COLO829 (cell line): Measurements from ENCODE around the gene TMEM18.
A peak's percentile ranks its signal among the peaks of the same experiment; 100 is the strongest.
"Not testable (repeated sequence)": the region's sequence is repeated elsewhere in the genome, so short reads cannot be mapped to it uniquely, and the experiment has no call there.

Experiments used
- DNase-seq: peaks from one replicate; pipeline ENCODE4 v3.0.0; 2012; ENCODE audit warnings: low spot score

Gene TMEM18

DNA sequence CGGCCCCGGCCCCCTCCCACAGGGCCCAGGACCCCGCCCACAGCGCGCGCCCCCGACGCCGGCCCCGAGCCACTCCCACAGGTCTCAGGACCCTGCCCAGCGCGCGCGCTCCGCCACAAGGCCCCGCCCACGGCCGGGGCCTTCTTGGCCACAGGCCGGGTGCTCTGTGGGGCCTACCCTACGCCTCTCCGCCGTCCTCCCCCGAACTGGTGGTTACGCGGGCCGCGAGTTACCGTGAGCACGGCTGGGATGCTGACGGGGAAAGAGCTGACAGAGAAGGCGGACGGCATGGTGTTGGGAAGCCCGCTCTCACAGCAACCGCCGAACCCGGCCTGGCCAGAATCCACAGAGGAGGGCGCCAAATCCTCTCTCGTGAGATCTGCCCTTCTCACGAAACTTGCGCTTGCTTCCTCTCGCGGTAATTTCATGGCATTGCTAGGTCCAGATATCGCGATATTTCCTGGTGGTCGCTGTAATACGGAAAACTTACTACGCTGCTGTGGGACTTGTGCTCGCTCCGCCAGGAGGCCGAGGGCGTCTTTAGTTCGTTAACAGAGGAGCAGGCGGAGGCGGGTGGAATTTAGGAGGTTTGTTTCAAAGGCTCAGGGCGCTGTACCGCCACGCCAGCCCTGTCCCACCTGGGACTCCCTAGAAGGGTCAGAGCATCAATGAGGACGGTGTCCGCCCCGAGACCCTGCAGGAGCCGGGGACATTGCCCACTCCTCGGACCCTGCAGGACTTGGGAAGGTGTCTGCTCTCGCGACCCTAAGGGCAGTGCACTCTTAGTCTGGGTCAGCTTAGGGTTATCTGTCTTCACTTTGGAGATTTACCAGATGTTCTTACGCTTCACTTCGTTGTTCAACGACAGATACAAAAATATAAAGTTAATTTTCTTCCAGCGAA is at the start of gene TMEM18:
TMEM18 (minus strand) TSS at position 351 of the 903 bp plus-strand sequence; CDS start at position 290, 61 bp downstream.
- peak; percentile 95 for DNase-seq

DNA sequence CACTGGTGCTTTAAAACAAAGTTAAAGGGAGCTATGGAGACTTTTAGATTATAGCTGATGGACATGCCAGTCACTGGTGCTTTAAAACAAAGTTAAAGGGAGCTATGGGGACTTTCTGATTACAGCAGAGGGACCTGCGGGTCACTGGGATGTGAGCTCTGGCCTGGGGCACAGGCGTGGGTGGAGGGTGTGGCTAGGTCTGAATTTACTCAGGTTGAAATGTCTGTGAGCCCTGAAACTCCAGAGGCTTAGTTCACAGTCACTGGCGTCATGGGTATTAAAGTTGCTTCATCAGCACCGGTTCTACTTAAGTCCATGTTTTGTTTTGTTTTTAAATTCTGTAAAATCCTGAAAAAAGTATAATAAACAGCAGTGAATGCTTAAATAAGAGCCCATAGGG is 49.0 kb upstream of the TMEM18 start:
- no peak for DNase-seq

DNA sequence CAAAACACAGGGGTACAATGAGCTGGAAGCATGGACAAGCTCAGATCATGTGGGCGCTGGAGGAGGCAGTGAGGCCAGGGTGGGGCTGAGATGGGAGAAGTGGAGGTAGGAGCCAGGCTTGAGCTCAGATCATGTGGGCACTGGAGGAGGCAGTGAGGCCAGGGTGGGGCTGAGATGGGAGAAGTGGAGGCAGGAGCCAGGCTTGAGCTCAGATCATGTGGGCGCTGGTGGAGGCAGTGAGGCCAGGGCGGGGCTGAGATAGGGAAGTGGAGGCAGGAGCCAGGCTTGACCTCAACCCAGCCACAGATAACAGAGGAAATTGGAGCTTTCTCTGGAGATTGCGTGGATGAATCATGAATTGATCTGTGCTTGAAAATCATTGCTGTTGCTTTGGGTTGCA is 48.3 kb upstream of the TMEM18 start:
- DNase-seq: no peak

DNA sequence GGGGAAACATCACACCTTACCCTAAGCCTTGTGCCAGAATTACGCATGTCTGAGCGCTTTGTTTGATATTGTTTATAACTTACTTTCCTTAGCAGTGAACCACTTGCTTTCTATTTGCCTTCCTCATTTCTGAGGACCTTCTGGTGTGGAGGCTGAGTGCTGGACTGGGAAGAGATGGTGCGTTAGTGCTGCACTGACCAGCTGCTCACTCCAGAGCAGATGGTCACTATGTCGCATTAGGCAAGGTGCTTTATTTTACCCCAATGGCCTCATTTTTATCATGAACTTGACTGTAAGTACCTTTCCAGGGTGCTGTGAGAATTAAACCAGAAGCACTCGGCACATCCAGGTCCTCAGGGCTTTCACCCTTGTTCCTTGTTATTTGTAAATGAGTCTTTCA is 46.6 kb upstream of the TMEM18 start:
- no peak for DNase-seq

- DNase-seq: no peak
Measured at GRCh38 chr2:720842-721241, 43.6 kb upstream of the TMEM18 start.

- no peak for DNase-seq
Measured at GRCh38 chr2:719734-720133, 42.5 kb upstream of the TMEM18 start.

- DNase-seq: no peak
Measured at GRCh38 chr2:719191-719590, 42.0 kb upstream of the TMEM18 start.

- DNase-seq: no peak
Measured at GRCh38 chr2:717661-718060, 40.5 kb upstream of the TMEM18 start.

DNA sequence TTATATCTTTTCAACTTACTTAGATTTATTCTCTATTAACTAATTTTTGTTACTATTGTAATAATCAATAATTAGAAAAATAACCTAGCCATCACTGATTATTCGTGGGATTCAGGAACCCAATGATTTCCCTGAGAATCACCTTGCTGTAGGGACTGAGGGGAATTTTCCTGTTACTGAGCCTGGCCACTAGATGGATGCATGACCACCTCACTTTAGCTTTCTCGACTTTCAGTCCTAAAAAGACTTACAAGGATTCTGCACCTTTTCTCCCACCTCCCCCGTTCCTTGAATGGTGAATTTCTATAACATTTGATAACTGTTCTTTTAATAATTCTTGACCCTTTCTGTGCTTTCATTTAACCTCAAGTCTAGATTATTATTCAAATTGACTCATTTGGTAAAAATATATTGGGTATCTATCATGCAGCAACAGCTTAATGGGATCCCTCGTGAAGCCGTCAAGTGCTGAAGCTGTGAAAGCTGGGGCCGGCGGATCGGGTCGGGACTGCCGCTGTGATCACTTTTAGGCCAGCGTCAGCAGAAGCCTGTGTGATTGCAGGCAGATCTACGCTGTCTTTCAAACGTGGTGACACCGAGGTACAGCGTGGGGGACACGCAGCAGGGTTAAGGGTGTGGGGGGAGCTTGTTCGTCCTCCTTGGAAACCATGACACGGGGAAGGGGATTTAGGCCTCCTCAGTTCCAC is 38.8 kb upstream of the TMEM18 start:
- peak; percentile 8 for DNase-seq

GRCh38 chr2:715038-715437 is 37.8 kb upstream of the TMEM18 start:
- no peak for DNase-seq

- peak; percentile 64 for DNase-seq
Measured at GRCh38 chr2:714005-714741, 37.0 kb upstream of the TMEM18 start.

- no peak for DNase-seq
Measured at GRCh38 chr2:710867-711665, 33.9 kb upstream of the TMEM18 start.

DNA sequence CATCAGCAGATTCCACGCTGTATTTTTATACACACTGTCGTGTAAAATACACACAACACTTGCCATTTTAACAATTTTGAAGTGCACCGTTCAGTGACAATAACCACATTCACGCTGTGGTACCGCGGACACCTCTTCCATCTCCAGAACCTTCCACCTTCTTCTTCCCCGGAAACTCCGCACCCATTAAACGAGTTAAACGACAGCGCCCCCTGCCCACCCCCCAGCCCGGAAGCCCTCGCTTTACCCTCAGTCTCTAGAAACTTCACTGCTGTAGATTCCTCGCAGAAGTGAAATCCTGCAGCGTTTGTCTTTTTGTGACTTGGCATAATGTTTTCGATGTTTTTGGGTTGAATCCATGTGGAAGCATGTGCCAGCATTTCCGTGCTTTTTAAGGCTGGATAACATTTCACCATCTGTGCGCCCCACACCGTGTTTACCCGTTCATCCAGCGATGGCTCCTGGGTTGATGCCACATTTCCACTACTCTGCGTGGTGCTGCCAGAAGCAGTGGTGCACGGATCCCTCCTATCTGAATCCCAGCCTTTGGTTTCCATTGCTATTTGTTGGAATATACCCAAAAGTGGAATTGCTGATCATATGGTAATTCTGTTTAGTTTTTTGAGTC is 32.0 kb upstream of the TMEM18 start:
- DNase-seq: no peak

DNA sequence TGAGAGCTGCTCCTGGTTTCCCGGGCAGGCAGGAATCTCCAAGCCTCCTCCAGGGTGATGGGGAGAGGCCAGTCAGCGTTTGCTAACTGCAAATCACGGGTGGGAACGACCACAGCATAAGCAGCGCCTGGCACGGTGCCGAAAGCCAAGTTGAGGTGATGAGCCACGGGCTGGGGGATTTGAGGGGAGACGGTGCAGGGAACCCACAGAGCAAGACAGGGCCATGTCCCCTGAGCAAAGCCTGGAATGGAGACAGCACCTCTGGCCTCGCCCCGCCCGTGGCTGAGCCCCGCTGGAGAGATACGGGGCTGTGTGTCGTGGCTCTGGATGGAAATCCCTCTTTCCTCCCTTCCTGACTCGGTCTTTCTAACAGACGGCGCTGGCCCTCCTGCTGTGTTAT is 31.5 kb upstream of the TMEM18 start:
- DNase-seq: no peak

- DNase-seq: no peak
Measured at GRCh38 chr2:705971-706511, 28.8 kb upstream of the TMEM18 start.

GRCh38 chr2:702765-703164 is 25.6 kb upstream of the TMEM18 start:
- not testable (repeated sequence) for DNase-seq

DNA sequence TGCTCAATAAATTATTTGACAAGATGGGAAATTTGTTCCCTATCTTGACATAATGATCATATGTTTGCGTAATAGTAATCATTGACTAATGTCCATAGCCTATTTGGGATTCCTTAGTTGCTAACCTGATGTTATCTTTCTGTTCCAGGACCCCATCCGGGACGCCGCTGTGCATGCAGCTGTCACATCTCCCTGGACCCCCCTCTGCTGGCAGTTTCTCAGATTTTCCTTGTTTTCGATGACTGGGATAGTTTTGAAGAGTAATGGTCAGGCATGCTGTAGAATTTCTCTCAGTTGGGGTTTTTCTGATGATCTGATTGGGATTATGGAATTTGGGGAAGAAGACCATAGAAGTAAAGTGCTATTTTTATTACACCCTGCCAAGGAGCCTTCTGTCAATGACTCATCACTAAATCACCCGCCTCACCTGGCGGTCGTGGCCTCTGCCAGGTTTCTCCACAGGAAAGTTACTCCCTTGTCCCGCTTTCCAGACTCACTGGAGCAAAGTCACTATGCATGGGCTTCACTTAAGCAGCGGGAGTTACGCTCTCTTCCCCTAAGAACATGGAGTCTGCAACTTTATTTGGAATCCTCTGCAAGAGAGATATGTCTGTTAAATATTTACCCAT is 19.9 kb upstream of the TMEM18 start:
- DNase-seq: no peak

DNA sequence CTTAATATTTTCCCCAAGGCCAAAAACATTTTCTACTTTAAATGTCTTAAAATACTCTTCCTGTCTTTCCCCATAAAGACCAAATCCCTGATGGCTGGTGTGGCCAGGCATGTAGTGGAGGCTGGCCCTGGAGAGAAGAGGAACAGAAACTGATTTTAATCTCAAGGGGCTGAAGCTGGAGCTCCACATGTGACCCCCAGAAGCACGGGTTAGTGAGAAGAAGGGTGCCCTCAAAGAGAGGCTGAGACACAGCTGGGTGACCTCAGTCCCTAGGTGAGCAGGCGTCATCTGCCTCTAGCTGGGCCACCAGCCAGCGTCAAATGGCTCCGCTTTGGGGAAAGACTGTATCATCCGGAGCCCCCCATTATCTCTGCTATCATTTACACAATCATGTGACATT is 19.3 kb upstream of the TMEM18 start:
- DNase-seq: no peak

DNA sequence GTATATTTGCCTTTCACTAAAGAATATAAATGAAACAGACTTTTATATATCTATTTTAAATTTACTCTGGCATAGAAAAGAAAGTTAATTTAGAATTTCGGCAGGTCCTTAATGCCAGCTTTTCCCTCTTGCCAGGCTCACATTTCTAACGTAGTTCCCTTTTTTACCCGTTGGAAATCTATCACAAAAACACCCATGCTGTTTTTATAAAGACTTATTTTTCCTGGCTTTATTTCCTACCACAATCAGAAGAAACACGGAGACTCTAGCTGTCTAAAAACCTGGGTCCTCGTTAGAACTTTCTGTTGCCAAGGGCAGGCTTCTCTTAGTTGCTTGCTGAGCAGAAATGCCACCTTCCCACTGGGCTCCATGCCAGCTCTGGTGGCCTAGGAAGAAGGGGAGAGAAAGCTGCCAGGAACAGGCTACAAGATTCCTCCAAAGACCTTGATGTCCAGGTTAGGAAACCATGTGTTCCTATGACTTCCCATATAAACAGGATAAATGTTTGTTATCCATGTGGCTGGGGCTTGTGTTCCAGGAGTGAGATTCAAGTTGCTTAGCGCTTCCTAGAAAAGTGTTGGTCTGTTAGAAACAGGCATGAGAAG is 17.8 kb upstream of the TMEM18 start:
- no peak for DNase-seq

DNA sequence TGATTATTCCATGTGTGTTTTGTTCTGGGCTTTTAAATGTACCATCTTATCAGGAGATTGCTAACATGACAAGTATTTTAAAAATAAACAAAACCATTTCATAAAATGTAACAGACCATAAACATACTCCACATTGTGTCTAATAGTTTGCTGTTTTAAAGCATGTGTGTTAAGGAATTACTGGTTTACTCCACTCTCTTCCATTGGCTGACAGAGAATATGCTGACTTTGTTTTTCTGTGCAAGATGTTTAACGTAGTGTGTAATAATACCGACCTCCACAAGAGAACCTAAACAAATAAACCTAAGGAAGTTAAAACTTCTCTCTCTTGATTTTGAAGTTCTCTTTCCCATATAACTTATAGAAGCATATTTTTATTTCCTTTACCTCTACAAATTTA is 17.0 kb upstream of the TMEM18 start:
- DNase-seq: no peak
